B cell (primary cell): ENCODE data around the gene EIF1B. TPM values are rescaled to one million over a fixed set of nuclear protein-coding genes. Genes with fewer than 3 reads are reported as not detected.
"Not testable (repeated sequence)": the region's sequence is repeated elsewhere in the genome, so short reads cannot be mapped to it uniquely, and the experiment has no call there.

Source experiments
- ATAC-seq: fragments of 200-7000 bp; cut with Tn5 transposase; one replicate; pipeline ENCODE4 v1.10.0; 2021; ENCODE audit warnings: low read depth, mild to moderate bottlenecking, moderate number of reproducible peaks, moderate library complexity
- CTCF ChIA-PET: fragments of 350-600 bp; sonication (Branson Sonifier 250); formaldehyde crosslinking; loops from one replicate; lab custom pipeline; 2021; ENCODE audit warnings: antibody characterized with exemption, inconsistent platforms; lab: Charles Lee
- POLR2A ChIA-PET: fragments of 350-600 bp; sonication (Branson Sonifier 250); formaldehyde crosslinking; loops from one replicate; lab custom pipeline; 2021; ENCODE audit warnings: antibody characterized with exemption; lab: Charles Lee
- DNase-seq: peaks from one replicate; pipeline ENCODE4 v3.0.0; 2013
- H2AFZ ChIP-seq: 2 replicates; pipeline ENCODE4 v1.6.1; 2012; ENCODE audit warnings: mild to moderate bottlenecking, low read depth, low read length; ENCODE audit not compliant: insufficient read depth, poor library complexity, severe bottlenecking
- H3K27ac ChIP-seq, 2 donors: 1 replicate in 1 of 2; 2 replicates in 1 of 2; pipeline ENCODE4 v1.5.1; 2012 to 2013; ENCODE audit warnings: low read length in 2 of 2, mild to moderate bottlenecking in 2 of 2, moderate library complexity in 1 of 2
- H3K27me3 ChIP-seq, 4 experiments: fragments of 200-600 bp in 1 of 4; sonication (generic) in 1 of 4; replicated peaks in 1 of 4; 1 replicate in 2 of 4; 2 replicates in 2 of 4; pipeline versions ENCODE4 v1.6.1 to v1.7.0; 2013 to 2016; ENCODE audit warnings: low read length in 3 of 4, mild to moderate bottlenecking in 2 of 4, mixed read lengths in 1 of 4, moderate library complexity in 1 of 4; ENCODE audit not compliant: insufficient read depth in 4 of 4, control insufficient read depth in 3 of 4; ENCODE audit errors: control extremely low read depth in 1 of 4
- H3K36me3 ChIP-seq, 2 experiments: replicated peaks in 1 of 2; 1 replicate in 1 of 2; 2 replicates in 1 of 2; pipeline versions ENCODE4 v1.6.1 to v1.7.1; 2013; ENCODE audit warnings: low read length in 1 of 2; ENCODE audit not compliant: insufficient read depth in 2 of 2, control insufficient read depth in 1 of 2; ENCODE audit errors: control extremely low read depth in 1 of 2, extremely low read depth in 1 of 2
- H3K4me1 ChIP-seq, 2 donors: fragments of 200-600 bp in 1 of 2; sonication (generic) in 1 of 2; 1 replicate in 1 of 2; 2 replicates in 1 of 2; pipeline versions ENCODE4 v1.5.1 to v1.6.1; 2013 to 2017; ENCODE audit warnings: low read length in 2 of 2; ENCODE audit not compliant: control insufficient read depth in 2 of 2, insufficient read depth in 2 of 2
- H3K4me2 ChIP-seq: replicated peaks from 2 replicates; pipeline ENCODE3; 2012; ENCODE audit warnings: mild to moderate bottlenecking, low read depth, low read length; ENCODE audit not compliant: poor library complexity, severe bottlenecking
- H3K4me3 ChIP-seq, 5 experiments: fragments of 200-600 bp in 1 of 5; sonication (generic) in 1 of 5; 1 replicate in 3 of 5; 2 replicates in 2 of 5; pipeline versions ENCODE4 v1.5.1 to v1.7.0; 2011 to 2016; ENCODE audit warnings: low read length in 4 of 5, mild to moderate bottlenecking in 4 of 5, low read depth in 2 of 5, control low read depth in 1 of 5, moderate library complexity in 1 of 5; ENCODE audit not compliant: insufficient read depth in 1 of 5; ENCODE audit errors: control extremely low read depth in 1 of 5, extremely low read depth in 1 of 5
- H3K79me2 ChIP-seq: fragments of 200-600 bp; sonication (generic); one replicate; pipeline ENCODE4 v1.6.0; 2016; ENCODE audit warnings: low read length; ENCODE audit not compliant: control insufficient read depth, insufficient read depth
- H3K9ac ChIP-seq: fragments of 200-600 bp; sonication (generic); 2 replicates; pipeline ENCODE4 v1.6.1; 2017; ENCODE audit warnings: mild to moderate bottlenecking, low read length, moderate library complexity
- H3K9me3 ChIP-seq, 3 donors: one replicate each; pipeline versions ENCODE4 v1.6.1 to v1.7.1; 2013; ENCODE audit warnings: low read length in 2 of 3; ENCODE audit not compliant: control insufficient read depth in 2 of 3, insufficient read depth in 1 of 3; ENCODE audit errors: control extremely low read depth in 1 of 3
- H4K20me1 ChIP-seq: 2 replicates; pipeline ENCODE4 v1.6.0; 2012; ENCODE audit warnings: mild to moderate bottlenecking, low read length; ENCODE audit not compliant: insufficient read depth, control insufficient read depth, poor library complexity, severe bottlenecking
- H3K27ac Mint-ChIP-seq: one replicate; pipeline ENCODE4 v1.8.0; 2021; ENCODE audit warnings: mixed read lengths
- H3K27me3 Mint-ChIP-seq: one replicate; pipeline ENCODE4 v1.8.0; 2021; ENCODE audit warnings: mixed read lengths
- H3K4me1 Mint-ChIP-seq: one replicate; pipeline ENCODE4 v1.8.0; 2021; ENCODE audit warnings: mixed read lengths
- H3K4me3 Mint-ChIP-seq: one replicate; pipeline ENCODE4 v1.8.0; 2021; ENCODE audit warnings: mixed read lengths
- H3K9me3 Mint-ChIP-seq: one replicate; pipeline ENCODE4 v1.8.0; 2022; ENCODE audit warnings: mixed read lengths; ENCODE audit not compliant: insufficient read depth
- CTCF ChIP-seq: fragments of 200-600 bp; IDR thresholded peaks from one replicate; pipeline ENCODE4 v1.8.0; 2022; ENCODE audit warnings: antibody characterized with exemption, mild to moderate bottlenecking
- EZH2 ChIP-seq: IDR thresholded peaks from 2 replicates; pipeline ENCODE4 v1.6.1; 2012; ENCODE audit warnings: borderline replicate concordance, low read depth, mild to moderate bottlenecking, moderate library complexity, low read length; ENCODE audit not compliant: insufficient read depth, poor library complexity, severe bottlenecking
- WGBS: methylation state at CpG from one replicate; pipeline ENCODE4 v1.1.5; 2013; ENCODE audit warnings: missing lambda C conversion rate; ENCODE audit not compliant: insufficient coverage; 5-methylcytosine and 5-hydroxymethylcytosine counted together
- intact Hi-C: fragments of 100-400 bp; cut with micrococcal nuclease; formaldehyde crosslinking; loops from one replicate; pipeline ENCODE4 v1.10.0; 2022
- polyA plus RNA-seq: library from polyadenylated mRNA; depleted of rRNA; stranded (reverse); fragments of >200 nt; gene quantifications from 2 replicates; pipeline ENCODE4 v1.2.3, GENCODE V29; 2012
- total RNA-seq, 2 donors: library from RNA; stranded (reverse); fragments of 120-200 nt in 1 of 2; gene quantifications; 1 replicate in 1 of 2; 2 replicates in 1 of 2; pipeline versions ENCODE4 v1.2.3 to v1.2.4, GENCODE V29; 2013 to 2022

The EIF1B gene
- total and polyA plus RNA-seq, 2 donors (not counting 1 experiment from before 2014, with no cell fraction given), result 76.7 to 78.1 TPM

GRCh38 chr3:40278791-40279190, 30.7 kb upstream of the EIF1B start:
- Mint-ChIP-seq H3K27ac (no peak overlapping the region), H3K4me3 (no peak overlapping the region)
- TF ChIP-seq EZH2 (no peak), CTCF (no peak)

GRCh38 chr3:40281995-40282394, 27.5 kb upstream of the EIF1B start:
- no peaks in the 10 kb centered on the region for H3K79me2 ChIP-seq
- no peak overlapping the region for H3K4me2 ChIP-seq
- Mint-ChIP-seq H3K4me3 (no peak overlapping the region), H3K9me3 (no peaks in the 10 kb centered on the region), H3K27ac (no peak overlapping the region), H3K27me3 (peaks cover 4% of the 10 kb centered on the region), H3K4me1 (no peaks in the 10 kb centered on the region)
- H3K27me3 ChIP-seq, result no peaks in the 10 kb centered on the region
- no peaks in the 10 kb centered on the region for H3K36me3 ChIP-seq
- H2AFZ ChIP-seq, result no peak overlapping the region
- H3K4me3 ChIP-seq, result no peak overlapping the region
- TF ChIP-seq CTCF (no peak), EZH2 (no peak)
- ChIA-PET POLR2A (no interaction called here), CTCF (no interaction called here)
- ATAC-seq (no peak), DNase-seq (no peak)
- no CpG with 5 or more reads among the region's 2 CpGs for WGBS
- H3K27ac ChIP-seq, result no peak overlapping the region
- H4K20me1 ChIP-seq, result no peaks in the 10 kb centered on the region
- no peak overlapping the region for H3K9ac ChIP-seq
- H3K9me3 ChIP-seq, result peaks cover 0 to 2% (median 0%) of the 10 kb centered on the region in 3 donors
- no peaks in the 10 kb centered on the region for H3K4me1 ChIP-seq
- intact Hi-C loops, result no loop called here

More at GRCh38 chr3:40278791-40279190, 30.7 kb upstream of the EIF1B start:
- Histone ChIP-seq H3K4me3 (no peak overlapping the region), H3K27me3 (no peaks in the 10 kb centered on the region), H3K9me3 (peaks cover 0 to 2% (median 0%) of the 10 kb centered on the region in 3 donors), H3K4me1 (no peaks in the 10 kb centered on the region), H3K27ac (no peak overlapping the region), H3K9ac (no peak overlapping the region), H4K20me1 (no peaks in the 10 kb centered on the region), H3K36me3 (no peaks in the 10 kb centered on the region), H3K79me2 (no peaks in the 10 kb centered on the region), H2AFZ (no peak overlapping the region), H3K4me2 (no peak overlapping the region)
- DNase-seq (no peak), ATAC-seq (no peak)
- Mint-ChIP-seq H3K27me3 (no peaks in the 10 kb centered on the region), H3K4me1 (no peaks in the 10 kb centered on the region), H3K9me3 (no peaks in the 10 kb centered on the region)
- CTCF ChIA-PET, result no interaction called here
- 0% methylated on average over 1 of the region's 1 CpG for WGBS
- POLR2A ChIA-PET, result no interaction called here
- intact Hi-C loops, result no loop called here

GRCh38 chr3:40283057-40283456, 26.4 kb upstream of the EIF1B start:
- DNase-seq, POLR2A ChIA-PET, H3K36me3 ChIP-seq, H3K9me3 ChIP-seq, H3K4me1 Mint-ChIP-seq, H2AFZ ChIP-seq, H3K27me3 Mint-ChIP-seq, CTCF ChIA-PET, H3K9ac ChIP-seq, H3K4me3 Mint-ChIP-seq, H3K27ac Mint-ChIP-seq, ATAC-seq, H3K4me1 ChIP-seq, H3K4me3 ChIP-seq, H3K9me3 Mint-ChIP-seq, intact Hi-C loops, H3K27me3 ChIP-seq, H3K4me2 ChIP-seq, H4K20me1 ChIP-seq, H3K27ac ChIP-seq, H3K79me2 ChIP-seq: not testable (repeated sequence)
- 96% methylated on average over 3 of the region's 5 CpGs for WGBS
